SK-N-SH (cell line): ENCODE results near the gene MRPL10. TPM values are rescaled to one million over a fixed set of nuclear protein-coding genes. Genes with fewer than 3 reads are reported as not detected.

Experiments used
- CTCF ChIA-PET: fragments of 300-600, 350-600 bp; formaldehyde crosslinking; extraction: SDS; loops from one replicate; lab custom pipeline; 2021; lab: Yijun Ruan, JAX
- POLR2A ChIA-PET: fragments of 350-600 bp; sonication (Branson Sonifier 250); formaldehyde crosslinking; extraction: SDS; loops from one replicate; lab custom pipeline; 2020; ENCODE audit warnings: antibody characterized with exemption, inconsistent platforms; lab: Yijun Ruan, JAX
- DNase-seq: peaks from one replicate; pipeline ENCODE4 v3.0.0; 2012
- H2AFZ ChIP-seq: fragments of 200-600 bp; sonication (generic); 2 replicates; pipeline ENCODE4 v1.8.1; 2016; ENCODE audit warnings: antibody characterized with exemption, mild to moderate bottlenecking, low read depth
- H3F3A ChIP-seq: fragments of 200-600 bp; sonication (generic); replicated peaks from 2 replicates; pipeline ENCODE3; 2016; ENCODE audit warnings: antibody characterized with exemption, mild to moderate bottlenecking; ENCODE audit not compliant: insufficient read depth
- H3K27ac ChIP-seq, 2 experiments: fragments of 200-500 bp in 1 of 2; fragments of 200-600 bp in 1 of 2; sonication (Bioruptor generic) in 1 of 2; sonication (generic), shearing (Covaris generic) in 1 of 2; 2 replicates each; pipeline versions ENCODE4 v1.5.1 to v1.6.1; 2014 to 2016; ENCODE audit warnings: low read depth in 2 of 2, inconsistent platforms in 1 of 2, low read length in 1 of 2, mild to moderate bottlenecking in 1 of 2, mixed read lengths in 1 of 2
- H3K27me3 ChIP-seq: fragments of 200-600 bp; sonication (generic), shearing (Covaris generic); 2 replicates; pipeline ENCODE4 v1.6.1; 2016; ENCODE audit warnings: mixed run types; ENCODE audit not compliant: insufficient read depth
- H3K36me3 ChIP-seq, 2 experiments: fragments of 200-500 bp in 1 of 2; fragments of 200-600 bp in 1 of 2; sonication (Bioruptor generic) in 1 of 2; sonication (generic) in 1 of 2; replicated peaks in 1 of 2; 2 replicates each; pipeline versions ENCODE3 to v1.5.1; 2014 to 2016; ENCODE audit warnings: low read length in 1 of 2, mild to moderate bottlenecking in 1 of 2; ENCODE audit not compliant: insufficient read depth in 2 of 2, control insufficient read depth in 1 of 2
- H3K4me1 ChIP-seq, 2 experiments: fragments of 200-500 bp in 1 of 2; fragments of 200-600 bp in 1 of 2; sonication (Bioruptor generic) in 1 of 2; sonication (generic), shearing (Covaris generic) in 1 of 2; 2 replicates each; pipeline versions ENCODE4 v1.5.1 to v1.6.1; 2014 to 2016; ENCODE audit warnings: low read depth in 1 of 2, low read length in 1 of 2, mixed run types in 1 of 2; ENCODE audit not compliant: insufficient read depth in 2 of 2, control insufficient read depth in 1 of 2
- H3K4me2 ChIP-seq: fragments of 200-600 bp; sonication (generic), shearing (Covaris generic); 2 replicates; pipeline ENCODE4 v1.6.1; 2017; ENCODE audit warnings: mixed run types
- H3K4me3 ChIP-seq, 2 experiments: fragments of 200-500 bp in 1 of 2; fragments of 200-600 bp in 1 of 2; sonication (Bioruptor generic) in 1 of 2; sonication (generic), shearing (Covaris generic) in 1 of 2; 2 replicates each; pipeline versions ENCODE4 v1.5.1 to v1.8.1; 2014 to 2016; ENCODE audit warnings: low read depth in 2 of 2, inconsistent platforms in 1 of 2, low read length in 1 of 2, mild to moderate bottlenecking in 1 of 2, mixed read lengths in 1 of 2, moderate library complexity in 1 of 2
- H3K79me2 ChIP-seq: fragments of 200-600 bp; sonication (generic); 2 replicates; pipeline ENCODE4 v1.8.1; 2017; ENCODE audit warnings: mild to moderate bottlenecking; ENCODE audit not compliant: insufficient read depth
- H3K9ac ChIP-seq: fragments of 200-600 bp; sonication (generic); 2 replicates; pipeline ENCODE4 v1.6.1; 2017; ENCODE audit warnings: mixed run types
- H3K9me2 ChIP-seq: fragments of 200-600 bp; sonication (generic); 2 replicates; pipeline ENCODE4 v1.6.1; 2017; ENCODE audit warnings: mixed run types
- H3K9me3 ChIP-seq: fragments of 200-600 bp; sonication (generic); 2 replicates; pipeline ENCODE4 v1.6.1; 2017; ENCODE audit warnings: mixed run types, mild to moderate bottlenecking, moderate library complexity
- H4K20me1 ChIP-seq: fragments of 200-600 bp; sonication (generic); 2 replicates; pipeline ENCODE4 v1.6.1; 2017; ENCODE audit warnings: mild to moderate bottlenecking, mixed run types; ENCODE audit not compliant: insufficient read depth
- EP300 ChIP-seq, 2 experiments: IDR thresholded peaks; 2 replicates each; pipeline versions ENCODE4 v1.4.0 to v1.6.1; 2012; ENCODE audit warnings: borderline replicate concordance in 1 of 2, low read depth in 1 of 2, low read length in 1 of 2
- EZH2phosphoT487 ChIP-seq: fragments of 200-600 bp; sonication (generic); IDR thresholded peaks from 2 replicates; pipeline ENCODE4 v1.6.1; 2017; ENCODE audit warnings: low read depth, mixed run types, mild to moderate bottlenecking, antibody characterized with exemption, moderate library complexity, borderline replicate concordance
- FOSL2 ChIP-seq: IDR thresholded peaks from 2 replicates; pipeline ENCODE4 v1.4.0; 2012; ENCODE audit warnings: low read depth, mild to moderate bottlenecking, moderate library complexity, borderline replicate concordance
- MXI1 ChIP-seq: IDR thresholded peaks from 2 replicates; pipeline ENCODE4 v1.6.1; 2012; ENCODE audit warnings: mild to moderate bottlenecking, low read depth, low read length, improper control_type of control experiment
- NRF1 ChIP-seq: IDR thresholded peaks from 2 replicates; pipeline ENCODE4 v1.6.1; 2012; ENCODE audit warnings: low read depth, mild to moderate bottlenecking, low read length
- PBX3 ChIP-seq: IDR thresholded peaks from 2 replicates; pipeline ENCODE4; 2012
- RAD21 ChIP-seq: IDR thresholded peaks from 2 replicates; pipeline ENCODE4 v1.6.1; 2012; ENCODE audit warnings: mild to moderate bottlenecking, low read length
- RFX5 ChIP-seq: IDR thresholded peaks from 2 replicates; pipeline ENCODE4 v1.6.1; 2012; ENCODE audit warnings: mild to moderate bottlenecking, improper control_type of control experiment, low read length
- RXRA ChIP-seq: IDR thresholded peaks from 2 replicates; pipeline ENCODE4 v1.4.0; 2012; ENCODE audit warnings: low read depth, mild to moderate bottlenecking, borderline replicate concordance
- SIN3A ChIP-seq: IDR thresholded peaks from 2 replicates; pipeline ENCODE4 v1.6.1; 2012; ENCODE audit warnings: low read depth, mild to moderate bottlenecking, low read length, moderate library complexity, borderline replicate concordance
- TCF12 ChIP-seq: IDR thresholded peaks from 2 replicates; pipeline ENCODE4 v1.4.0; 2012
- USF1 ChIP-seq: IDR thresholded peaks from 2 replicates; pipeline ENCODE4 v1.4.0; 2012; ENCODE audit warnings: low read depth, borderline replicate concordance
- WGBS: methylation state at CpG from one replicate; pipeline ENCODE4 v1.1.6; 2017; ENCODE audit warnings: low lambda C conversion rate; 5-methylcytosine and 5-hydroxymethylcytosine counted together
- polyA plus RNA-seq, 3 experiments: library from polyadenylated mRNA; depleted of rRNA; stranded (reverse); fragments of >200 nt; gene quantifications; 2 replicates each; pipeline ENCODE4 v1.2.3, GENCODE V29; 2012
- TF ChIP-seq, protein P1 (sequence below): IDR thresholded peaks from 2 replicates; pipeline ENCODE4 v1.6.1; 2012; ENCODE audit warnings: mild to moderate bottlenecking, low read depth, low read length, moderate library complexity

Gene MRPL10
- polyA plus RNA-seq, 1 of the 3 experiments (the other 2 are of a cell fraction) = 136 TPM

GRCh38 chr17:47811709-47812108, 19.6 kb downstream of the MRPL10 start:
- no peak for DNase-seq
- ChIA-PET POLR2A (no interaction called here), CTCF (no interaction called here)
- Histone ChIP-seq H3K4me1 (no peaks in the 10 kb centered on the region), H2AFZ (no peak overlapping the region), H3K36me3 (peaks cover 7 to 78% of the 10 kb centered on the region in 2 experiments), H3K9me2 (no peaks in the 10 kb centered on the region), H3K9me3 (no peaks in the 10 kb centered on the region), H3K4me3 (no peak overlapping the region), H3K9ac (no peak overlapping the region), H3K79me2 (no peaks in the 10 kb centered on the region), H3K4me2 (no peak overlapping the region), H3K27me3 (no peaks in the 10 kb centered on the region), H3K27ac (no peak overlapping the region), H4K20me1 (0 out of 2 replicates have a peak, but pooled peaks cover 6% of the 10 kb centered on the region), H3F3A (peaks cover 5% of the 10 kb centered on the region)
- 89% methylated on average over 7 of the region's 7 CpGs for WGBS
- TF ChIP-seq RAD21 (no peak), PBX3 (no peak), NRF1 (no peak), USF1 (no peak), FOSL2 (no peak), SIN3A (no peak), EP300 (IDR thresholded peaks at IDR 0.05; ENCODE audit: borderline replicate concordance in 1 of 2, low read depth in 1 of 2, low read length in 1 of 2) (no peak), RFX5 (no peak), RXRA (no peak), MXI1 (no peak), TCF12 (no peak), EZH2phosphoT487 (no peak)
- TF ChIP-seq, protein P1, sequence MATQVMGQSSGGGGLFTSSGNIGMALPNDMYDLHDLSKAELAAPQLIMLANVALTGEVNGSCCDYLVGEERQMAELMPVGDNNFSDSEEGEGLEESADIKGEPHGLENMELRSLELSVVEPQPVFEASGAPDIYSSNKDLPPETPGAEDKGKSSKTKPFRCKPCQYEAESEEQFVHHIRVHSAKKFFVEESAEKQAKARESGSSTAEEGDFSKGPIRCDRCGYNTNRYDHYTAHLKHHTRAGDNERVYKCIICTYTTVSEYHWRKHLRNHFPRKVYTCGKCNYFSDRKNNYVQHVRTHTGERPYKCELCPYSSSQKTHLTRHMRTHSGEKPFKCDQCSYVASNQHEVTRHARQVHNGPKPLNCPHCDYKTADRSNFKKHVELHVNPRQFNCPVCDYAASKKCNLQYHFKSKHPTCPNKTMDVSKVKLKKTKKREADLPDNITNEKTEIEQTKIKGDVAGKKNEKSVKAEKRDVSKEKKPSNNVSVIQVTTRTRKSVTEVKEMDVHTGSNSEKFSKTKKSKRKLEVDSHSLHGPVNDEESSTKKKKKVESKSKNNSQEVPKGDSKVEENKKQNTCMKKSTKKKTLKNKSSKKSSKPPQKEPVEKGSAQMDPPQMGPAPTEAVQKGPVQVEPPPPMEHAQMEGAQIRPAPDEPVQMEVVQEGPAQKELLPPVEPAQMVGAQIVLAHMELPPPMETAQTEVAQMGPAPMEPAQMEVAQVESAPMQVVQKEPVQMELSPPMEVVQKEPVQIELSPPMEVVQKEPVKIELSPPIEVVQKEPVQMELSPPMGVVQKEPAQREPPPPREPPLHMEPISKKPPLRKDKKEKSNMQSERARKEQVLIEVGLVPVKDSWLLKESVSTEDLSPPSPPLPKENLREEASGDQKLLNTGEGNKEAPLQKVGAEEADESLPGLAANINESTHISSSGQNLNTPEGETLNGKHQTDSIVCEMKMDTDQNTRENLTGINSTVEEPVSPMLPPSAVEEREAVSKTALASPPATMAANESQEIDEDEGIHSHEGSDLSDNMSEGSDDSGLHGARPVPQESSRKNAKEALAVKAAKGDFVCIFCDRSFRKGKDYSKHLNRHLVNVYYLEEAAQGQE = no peak
